Suprapubic skin (tissue), 4 donors: ENCODE results near the gene CHST12. TPM values are rescaled to one million over a fixed set of nuclear protein-coding genes. Genes with fewer than 3 reads are reported as not detected.

Source experiments
- DNase-seq, 2 donors: peaks; one replicate each; pipeline ENCODE4 v3.0.0-alpha.2; 2019; ENCODE audit warnings: low spot score in 2 of 2
- H3K27ac ChIP-seq: fragments of 200-600 bp; sonication (generic); one replicate; pipeline ENCODE4 v1.5.1; 2019
- H3K27me3 ChIP-seq: fragments of 200-600 bp; sonication (generic); one replicate; pipeline ENCODE4 v1.5.1; 2019
- H3K36me3 ChIP-seq: fragments of 200-600 bp; sonication (generic); one replicate; pipeline ENCODE4 v1.5.1; 2019
- H3K4me1 ChIP-seq: fragments of 200-600 bp; sonication (generic); one replicate; pipeline ENCODE4 v1.5.1; 2019
- H3K4me3 ChIP-seq: fragments of 200-600 bp; sonication (generic); one replicate; pipeline ENCODE4 v1.5.1; 2019; ENCODE audit warnings: mild to moderate bottlenecking
- H3K9me3 ChIP-seq: fragments of 200-600 bp; sonication (generic); one replicate; pipeline ENCODE4 v1.5.1; 2019
- CTCF ChIP-seq, 2 donors: fragments of 200-600 bp in 1 of 2; fragments of 450-650 bp in 1 of 2; sonication (generic) in 1 of 2; IDR thresholded peaks; one replicate each; pipeline ENCODE4 v1.5.1; 2016 to 2019; ENCODE audit warnings: antibody characterized with exemption in 2 of 2, mild to moderate bottlenecking in 1 of 2, moderate library complexity in 1 of 2
- EP300 ChIP-seq: sonication (generic); formaldehyde crosslinking; IDR thresholded peaks from one replicate; pipeline ENCODE4 v1.6.1; 2017; ENCODE audit warnings: antibody characterized with exemption
- POLR2A ChIP-seq, 2 donors: fragments of 450-650 bp; IDR thresholded peaks; one replicate each; pipeline ENCODE4 v1.6.1; 2017; ENCODE audit warnings: antibody characterized with exemption in 2 of 2, mild to moderate bottlenecking in 2 of 2, moderate library complexity in 2 of 2
- POLR2AphosphoS5 ChIP-seq, 3 donors: sonication (generic); formaldehyde crosslinking; IDR thresholded peaks; one replicate each; pipeline ENCODE4 v1.6.1; 2017; ENCODE audit warnings: antibody characterized with exemption in 3 of 3
- WGBS: methylation state at CpG from one replicate; pipeline ENCODE4 v1.1.5; 2018; 5-methylcytosine and 5-hydroxymethylcytosine counted together
- total RNA-seq, 4 donors: library from RNA; depleted of rRNA; stranded (reverse); fragments of >200 nt; gene quantifications; one replicate each; pipeline ENCODE4 v1.1.0, GENCODE V29; 2016

CHST12 gene
- total RNA-seq, 4 donors from 2014 or later: 9.9 to 55.8 (median 24.5) TPM

- Histone ChIP-seq H3K27me3 (no peaks in the 10 kb centered on the region), H3K36me3 (no peaks in the 10 kb centered on the region), H3K9me3 (no peaks in the 10 kb centered on the region), H3K4me1 (peaks cover 70% of the 10 kb centered on the region), H3K27ac (peak overlapping the region; percentile 81), H3K4me3 (peak overlapping the region; percentile 79)
- TF ChIP-seq POLR2AphosphoS5 (IDR thresholded peaks at IDR 0.05) (no peak), CTCF (IDR thresholded peaks at IDR 0.05) (no peak), POLR2A (IDR thresholded peaks at IDR 0.05) (no peak), EP300 (no peak)
- 2% methylated on average over 13 of the region's 71 CpGs for WGBS
- DNase-seq: no peak
Measured at GRCh38 chr7:2403718-2404648, 572 bp downstream of the CHST12 start.

DNA sequence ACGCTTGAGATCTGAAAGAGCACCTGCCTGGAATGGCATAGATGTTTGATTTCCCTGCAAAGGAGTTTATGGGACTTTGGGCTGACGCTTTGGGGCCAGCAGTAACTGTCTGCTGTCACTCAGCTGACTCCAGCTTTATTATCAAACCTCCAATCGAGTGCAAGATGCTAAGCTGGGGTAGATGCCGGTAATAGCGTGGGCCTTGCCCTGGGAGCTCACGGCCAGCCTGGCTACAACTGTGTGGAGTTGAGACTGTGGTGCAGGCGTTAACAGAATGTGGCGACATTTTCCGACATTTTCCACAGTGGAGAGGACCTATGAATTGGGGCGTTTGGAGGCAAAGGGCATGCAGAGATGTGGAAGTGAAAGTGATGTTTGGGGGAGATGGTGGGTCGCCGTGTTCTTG lies 1.3 kb downstream of the CHST12 start:
- peak overlapping the region; percentile 79 for H3K4me3 ChIP-seq
- no peak for DNase-seq
- no peaks in the 10 kb centered on the region for H3K27me3 ChIP-seq
- TF ChIP-seq CTCF (IDR thresholded peaks at IDR 0.05): no peak
- no peak for TF ChIP-seq POLR2A (IDR thresholded peaks at IDR 0.05)
- 57% methylated on average over 10 of the region's 12 CpGs for WGBS
- H3K4me1 ChIP-seq: peaks cover 67% of the 10 kb centered on the region
- H3K27ac ChIP-seq: no peak overlapping the region
- H3K36me3 ChIP-seq: no peaks in the 10 kb centered on the region
- no peaks in the 10 kb centered on the region for H3K9me3 ChIP-seq

DNA sequence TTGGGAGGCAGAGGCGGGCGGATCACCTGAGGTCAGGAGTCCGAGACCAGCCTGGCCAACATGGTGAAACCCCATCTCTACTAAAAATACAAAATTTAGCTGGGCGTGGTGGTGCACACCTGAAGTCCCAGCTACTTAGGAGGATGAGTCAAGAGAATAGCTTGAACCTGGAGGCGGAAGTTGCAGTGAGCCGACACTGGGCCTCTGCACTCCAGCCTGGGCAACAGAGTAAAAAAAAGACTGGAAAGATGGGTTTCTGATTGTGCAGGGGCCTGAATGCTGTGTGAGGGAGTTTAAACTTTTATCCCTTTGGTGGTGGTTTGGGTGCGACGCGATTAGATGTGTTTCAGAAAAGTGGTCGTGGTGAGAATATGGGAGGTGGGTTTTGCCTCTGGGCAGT lies 1.8 kb downstream of the CHST12 start:
- H3K4me1 ChIP-seq: peaks cover 66% of the 10 kb centered on the region
- H3K27ac ChIP-seq: no peak overlapping the region
- H3K4me3 ChIP-seq: no peak overlapping the region
- H3K36me3 ChIP-seq: no peaks in the 10 kb centered on the region
- no peak for DNase-seq
- TF ChIP-seq POLR2A (IDR thresholded peaks at IDR 0.05) (no peak), POLR2AphosphoS5 (IDR thresholded peaks at IDR 0.05) (no peak), CTCF (IDR thresholded peaks at IDR 0.05) (no peak), EP300 (no peak)
- 91% methylated on average over 10 of the region's 10 CpGs for WGBS
- no peaks in the 10 kb centered on the region for H3K27me3 ChIP-seq
- H3K9me3 ChIP-seq: no peaks in the 10 kb centered on the region

DNA sequence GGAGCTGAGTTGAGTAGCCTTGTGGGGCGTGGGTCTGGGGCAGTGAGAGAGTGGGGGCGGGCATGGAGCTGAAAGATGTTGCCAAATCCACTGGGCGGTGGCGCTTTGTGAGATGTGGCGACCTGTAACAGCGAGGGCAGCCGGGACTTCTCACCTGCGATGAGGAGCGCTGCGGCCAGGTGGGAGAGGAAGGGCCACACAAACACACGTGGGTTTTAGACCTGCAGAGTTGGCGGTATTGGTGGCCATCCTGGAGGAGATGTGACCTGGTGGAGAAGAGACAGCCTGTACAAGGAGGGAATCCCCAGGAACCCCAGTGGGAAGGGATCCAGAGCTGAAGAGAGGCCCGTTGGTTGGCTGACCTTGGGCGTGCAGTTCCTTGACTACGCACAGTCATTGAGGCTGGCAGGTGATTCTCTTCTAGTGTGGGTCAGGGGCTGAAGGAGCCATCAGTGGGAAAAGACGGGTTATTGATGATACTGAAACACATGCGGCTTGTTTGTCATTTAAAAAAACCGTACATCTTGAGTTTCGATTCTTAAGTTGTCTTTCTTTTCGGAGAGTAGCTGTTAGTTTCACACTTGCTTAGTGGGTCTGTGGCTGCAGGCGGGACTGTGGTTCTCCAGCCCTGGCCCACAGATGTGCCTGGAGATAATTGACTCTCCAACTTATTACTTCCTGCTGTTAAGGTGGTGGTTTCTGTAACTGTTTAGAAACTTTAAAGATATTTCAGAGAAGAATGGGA lies 2.4 kb downstream of the CHST12 start:
- peaks cover 67% of the 10 kb centered on the region for H3K4me1 ChIP-seq
- H3K4me3 ChIP-seq: no peak overlapping the region
- DNase-seq: no peak
- H3K36me3 ChIP-seq: no peaks in the 10 kb centered on the region
- TF ChIP-seq EP300: no peak
- no peak for TF ChIP-seq POLR2A (IDR thresholded peaks at IDR 0.05)
- TF ChIP-seq POLR2AphosphoS5 (IDR thresholded peaks at IDR 0.05): no peak
- TF ChIP-seq CTCF (IDR thresholded peaks at IDR 0.05): no peak
- no peak overlapping the region for H3K27ac ChIP-seq
- no peaks in the 10 kb centered on the region for H3K9me3 ChIP-seq
- H3K27me3 ChIP-seq: no peaks in the 10 kb centered on the region
- WGBS: 70% methylated on average over 21 of the region's 21 CpGs
